CD14-positive monocyte (primary cell): ENCODE results near the gene TRAT1. TPM values are rescaled to one million over a fixed set of nuclear protein-coding genes. Genes with fewer than 3 reads are reported as not detected.

Experiments
- DNase-seq, 3 donors: peaks; one replicate each; pipeline ENCODE4 v3.0.0-alpha.2; 2011 to 2022
- H2AFZ ChIP-seq: 2 replicates; pipeline ENCODE4 v1.6.0; 2012; ENCODE audit warnings: mild to moderate bottlenecking, low read depth, low read length, inconsistent platforms; ENCODE audit not compliant: insufficient read depth, poor library complexity, severe bottlenecking
- H3K27ac ChIP-seq, 2 donors: 1 replicate in 1 of 2; 2 replicates in 1 of 2; pipeline ENCODE4 v1.5.1; 2012 to 2013; ENCODE audit warnings: low read length in 2 of 2, control low read depth in 1 of 2, inconsistent platforms in 1 of 2, low read depth in 1 of 2, mild to moderate bottlenecking in 1 of 2
- H3K27me3 ChIP-seq, 2 donors: one replicate each; pipeline versions ENCODE4 v1.6.0 to v1.6.1; 2011 to 2013; ENCODE audit warnings: low read length in 2 of 2; ENCODE audit not compliant: control insufficient read depth in 2 of 2, insufficient read depth in 2 of 2
- H3K36me3 ChIP-seq, 2 donors: replicated peaks in 1 of 2; 1 replicate in 1 of 2; 2 replicates in 1 of 2; pipeline versions ENCODE4 v1.5.1 to v1.6.1; 2012 to 2013; ENCODE audit warnings: low read length in 2 of 2, control low read depth in 1 of 2, inconsistent platforms in 1 of 2, mild to moderate bottlenecking in 1 of 2; ENCODE audit not compliant: insufficient read depth in 2 of 2, control insufficient read depth in 1 of 2
- H3K4me1 ChIP-seq, 2 donors: 1 replicate in 1 of 2; 2 replicates in 1 of 2; pipeline versions ENCODE4 v1.5.1 to v1.6.1; 2012 to 2013; ENCODE audit warnings: low read length in 2 of 2, control low read depth in 1 of 2, inconsistent platforms in 1 of 2, mild to moderate bottlenecking in 1 of 2, moderate library complexity in 1 of 2; ENCODE audit not compliant: insufficient read depth in 2 of 2, control insufficient read depth in 1 of 2
- H3K4me2 ChIP-seq: replicated peaks from 2 replicates; pipeline ENCODE3; 2012; ENCODE audit warnings: low read length, moderate library complexity, mild to moderate bottlenecking; ENCODE audit not compliant: poor library complexity, severe bottlenecking; ENCODE audit errors: extremely low read depth
- H3K4me3 ChIP-seq, 3 experiments: fragments of 200-600 bp in 1 of 3; sonication (generic) in 1 of 3; replicated peaks in 1 of 3; 1 replicate in 2 of 3; 2 replicates in 1 of 3; pipeline ENCODE4 v1.5.1; 2011 to 2013; ENCODE audit warnings: low read length in 3 of 3, mild to moderate bottlenecking in 3 of 3, control low read depth in 2 of 3, low read depth in 2 of 3, inconsistent platforms in 1 of 3, moderate library complexity in 1 of 3
- H3K79me2 ChIP-seq: 2 replicates; pipeline ENCODE4 v1.6.0; 2012; ENCODE audit warnings: mild to moderate bottlenecking, control low read depth, inconsistent platforms, low read length, moderate library complexity; ENCODE audit not compliant: insufficient read depth
- H3K9ac ChIP-seq: 2 replicates; pipeline ENCODE4 v1.6.0; 2017; ENCODE audit warnings: low read length, mild to moderate bottlenecking; ENCODE audit not compliant: insufficient read depth, poor library complexity, severe bottlenecking
- H3K9me3 ChIP-seq, 2 donors: replicated peaks in 1 of 2; 1 replicate in 1 of 2; 2 replicates in 1 of 2; pipeline versions ENCODE4 v1.5.1 to v1.6.1; 2012 to 2013; ENCODE audit warnings: low read length in 2 of 2, control low read depth in 1 of 2; ENCODE audit not compliant: control insufficient read depth in 1 of 2, insufficient read depth in 1 of 2
- H4K20me1 ChIP-seq: 2 replicates; pipeline ENCODE4 v1.6.0; 2012; ENCODE audit warnings: mild to moderate bottlenecking, low read length, control low read depth, moderate library complexity; ENCODE audit not compliant: insufficient read depth
- H3K27ac Mint-ChIP-seq, 7 donors: one replicate each; pipeline ENCODE4 v1.8.0; 2020; ENCODE audit warnings: mild to moderate bottlenecking in 7 of 7, mixed read lengths in 7 of 7, moderate library complexity in 6 of 7, inconsistent platforms in 2 of 7
- H3K27me3 Mint-ChIP-seq, 3 donors: one replicate each; pipeline ENCODE4 v1.8.0; 2021 to 2022; ENCODE audit warnings: low read depth in 3 of 3, mild to moderate bottlenecking in 3 of 3, mixed read lengths in 3 of 3, moderate library complexity in 3 of 3, inconsistent platforms in 1 of 3
- H3K36me3 Mint-ChIP-seq, 2 donors: one replicate each; pipeline ENCODE4 v1.8.0; 2020; ENCODE audit warnings: mixed read lengths in 2 of 2, inconsistent platforms in 1 of 2, mild to moderate bottlenecking in 1 of 2
- H3K4me1 Mint-ChIP-seq: one replicate; pipeline ENCODE4 v1.8.0; 2020; ENCODE audit warnings: mild to moderate bottlenecking, mixed read lengths
- H3K4me3 Mint-ChIP-seq, 2 donors: one replicate each; pipeline ENCODE4 v1.8.0; 2020; ENCODE audit warnings: mild to moderate bottlenecking in 2 of 2, mixed read lengths in 2 of 2, moderate library complexity in 1 of 2
- H3K9me3 Mint-ChIP-seq, 7 donors: one replicate each; pipeline ENCODE4 v1.8.0; 2020 to 2022; ENCODE audit warnings: mixed read lengths in 7 of 7, mild to moderate bottlenecking in 6 of 7, moderate library complexity in 6 of 7, inconsistent platforms in 2 of 7
- WGBS: methylation state at CpG from one replicate; pipeline ENCODE4 v1.1.5; 2013; ENCODE audit warnings: missing lambda C conversion rate; ENCODE audit not compliant: insufficient coverage; 5-methylcytosine and 5-hydroxymethylcytosine counted together
- intact Hi-C, 2 donors: fragments of 100-400 bp; cut with micrococcal nuclease; formaldehyde crosslinking; loops; one replicate each; pipeline versions ENCODE4 v1.15.0 to v1.15.1; 2023
- polyA plus RNA-seq, 3 donors: library from polyadenylated mRNA; depleted of rRNA in 1 of 3; unstranded in 2 of 3; stranded (reverse) in 1 of 3; fragments of 300-500 nt in 2 of 3; fragments of >200 nt in 1 of 3; fragmentation: Illumina TruSeq in 2 of 3; gene quantifications; 1 replicate in 2 of 3; 2 replicates in 1 of 3; pipeline ENCODE4 v1.2.3, GENCODE V29; 2012 to 2021
- TF ChIP-seq, protein P1 (sequence below): fragments of 200-600 bp; IDR thresholded peaks from one replicate; pipeline ENCODE4 v1.8.0; 2022; ENCODE audit warnings: antibody characterized with exemption, mild to moderate bottlenecking

The TRAT1 gene
- polyA plus RNA-seq, 3 donors, result 0.04 to 0.37 (median 0.33) TPM

DNA sequence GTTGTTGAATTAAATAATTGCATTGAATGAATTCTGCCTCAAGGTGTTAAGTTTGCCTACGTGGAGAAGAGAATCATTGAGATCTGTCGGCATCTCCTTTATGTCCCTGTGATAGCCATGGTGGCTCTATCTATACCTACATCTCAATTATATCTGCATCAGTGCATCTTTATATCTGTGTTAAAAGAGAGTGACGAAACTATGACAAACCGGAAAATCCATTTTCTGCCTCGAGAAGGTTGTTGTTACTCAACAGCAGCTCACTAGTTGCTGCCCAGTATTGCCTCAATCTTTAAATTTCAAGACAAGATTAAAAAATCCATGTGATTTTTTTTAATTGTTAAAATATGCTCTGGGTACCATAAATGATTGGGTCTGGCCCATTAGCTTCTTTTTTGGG, 72.4 kb downstream of the TRAT1 start:
- Histone ChIP-seq H3K27ac (no peak overlapping the region), H3K79me2 (no peaks in the 10 kb centered on the region), H3K27me3 (no peaks in the 10 kb centered on the region), H2AFZ (no peak overlapping the region), H3K4me2 (no peak overlapping the region), H3K36me3 (no peaks in the 10 kb centered on the region), H3K4me3 (no peak overlapping the region), H3K4me1 (no peaks in the 10 kb centered on the region), H4K20me1 (no peaks in the 10 kb centered on the region), H3K9me3 (no peaks in the 10 kb centered on the region), H3K9ac (no peak overlapping the region)
- peaks cover 2% of the 10 kb centered on the region for H3K4me1 Mint-ChIP-seq
- intact Hi-C loops, result no loop called here
- H3K4me3 Mint-ChIP-seq, result no peak overlapping the region
- TF ChIP-seq, protein P1, sequence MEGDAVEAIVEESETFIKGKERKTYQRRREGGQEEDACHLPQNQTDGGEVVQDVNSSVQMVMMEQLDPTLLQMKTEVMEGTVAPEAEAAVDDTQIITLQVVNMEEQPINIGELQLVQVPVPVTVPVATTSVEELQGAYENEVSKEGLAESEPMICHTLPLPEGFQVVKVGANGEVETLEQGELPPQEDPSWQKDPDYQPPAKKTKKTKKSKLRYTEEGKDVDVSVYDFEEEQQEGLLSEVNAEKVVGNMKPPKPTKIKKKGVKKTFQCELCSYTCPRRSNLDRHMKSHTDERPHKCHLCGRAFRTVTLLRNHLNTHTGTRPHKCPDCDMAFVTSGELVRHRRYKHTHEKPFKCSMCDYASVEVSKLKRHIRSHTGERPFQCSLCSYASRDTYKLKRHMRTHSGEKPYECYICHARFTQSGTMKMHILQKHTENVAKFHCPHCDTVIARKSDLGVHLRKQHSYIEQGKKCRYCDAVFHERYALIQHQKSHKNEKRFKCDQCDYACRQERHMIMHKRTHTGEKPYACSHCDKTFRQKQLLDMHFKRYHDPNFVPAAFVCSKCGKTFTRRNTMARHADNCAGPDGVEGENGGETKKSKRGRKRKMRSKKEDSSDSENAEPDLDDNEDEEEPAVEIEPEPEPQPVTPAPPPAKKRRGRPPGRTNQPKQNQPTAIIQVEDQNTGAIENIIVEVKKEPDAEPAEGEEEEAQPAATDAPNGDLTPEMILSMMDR, result no peak
- peaks cover 0 to 3% (median 0%) of the 10 kb centered on the region in 3 donors for H3K27me3 Mint-ChIP-seq
- H3K36me3 Mint-ChIP-seq, result no peaks in the 10 kb centered on the region
- WGBS, result no CpG with 5 or more reads among the region's 5 CpGs
- H3K27ac Mint-ChIP-seq, result no peak overlapping the region
- DNase-seq, result no peak
- H3K9me3 Mint-ChIP-seq, result peaks cover 0 to 2% (median 0%) of the 10 kb centered on the region in 7 donors

DNA sequence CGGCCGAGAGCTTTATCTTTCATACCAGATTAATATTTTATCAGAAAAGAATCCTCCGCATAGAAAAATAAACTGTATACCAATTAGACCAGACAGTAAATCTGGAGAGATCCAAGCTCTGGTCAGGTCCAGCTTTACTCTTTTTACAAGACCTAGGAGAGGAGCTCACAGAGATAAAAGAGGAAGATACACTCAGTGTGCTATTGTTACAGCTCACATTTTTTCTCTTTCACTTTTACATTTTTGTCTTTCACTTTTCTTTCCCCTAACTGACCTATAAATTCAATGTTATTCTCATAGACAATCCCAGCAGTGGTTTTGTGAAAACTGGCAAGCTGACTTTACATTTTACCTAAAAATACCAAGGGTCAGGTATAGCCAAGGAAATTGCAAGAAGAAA, 75.3 kb downstream of the TRAT1 start:
- H3K4me3 ChIP-seq, result no peak overlapping the region
- no peaks in the 10 kb centered on the region for H3K36me3 ChIP-seq
- WGBS, result 100% methylated on average over 1 of the region's 3 CpGs
- DNase-seq, result no peak
- Mint-ChIP-seq H3K4me3 (no peak overlapping the region), H3K27ac (no peak overlapping the region), H3K36me3 (no peaks in the 10 kb centered on the region), H3K27me3 (peaks cover 0 to 1% (median 1%) of the 10 kb centered on the region in 3 donors), H3K9me3 (peaks cover 0 to 2% (median 0%) of the 10 kb centered on the region in 7 donors), H3K4me1 (peaks cover 2% of the 10 kb centered on the region)
- no peak overlapping the region for H3K4me2 ChIP-seq
- no peaks in the 10 kb centered on the region for H4K20me1 ChIP-seq
- H3K27me3 ChIP-seq, result no peaks in the 10 kb centered on the region
- no peak overlapping the region for H3K9ac ChIP-seq
- TF ChIP-seq, protein P1, result no peak
- intact Hi-C loops, result no loop called here
- H3K27ac ChIP-seq, result no peak overlapping the region
- H3K9me3 ChIP-seq, result no peaks in the 10 kb centered on the region
- no peaks in the 10 kb centered on the region for H3K79me2 ChIP-seq
- no peak overlapping the region for H2AFZ ChIP-seq
- no peaks in the 10 kb centered on the region for H3K4me1 ChIP-seq
